K562 (cell line): ENCODE data around the gene DEPP1. TPM values are rescaled to one million over a fixed set of nuclear protein-coding genes. Genes with fewer than 3 reads are reported as not detected.

Source experiments
- ATAC-seq: fragments of 200-7000 bp; cut with Tn5 transposase; 3 replicates; pipeline ENCODE4 v1.9.1; 2020; ENCODE audit warnings: moderate library complexity
- BruUV-seq: library from RNA; stranded (reverse); fragments of 400-500 nt; replicated peaks from 2 replicates; lab custom pipeline; 2021; lab: Mats Ljungman, UMichigan
- CTCF ChIA-PET: fragments of 300-600 bp; formaldehyde crosslinking; extraction: SDS; loops from one replicate; lab custom pipeline; 2021; ENCODE audit warnings: low intra/inter-chr PET ratio; lab: Yijun Ruan, JAX
- POLR2A ChIA-PET: fragments of 300-600, 350-650 bp; sonication (Branson Sonifier 250); formaldehyde crosslinking; extraction: SDS; loops from one replicate; lab custom pipeline; 2021; ENCODE audit warnings: antibody characterized with exemption, inconsistent platforms; lab: Yijun Ruan, JAX
- DNase-seq, 4 experiments: peaks; one replicate each; pipeline versions ENCODE4 v3.0.0 to v3.0.0-alpha.2; 2011 to 2018; ENCODE audit warnings: low spot score in 3 of 4, mixed read lengths in 3 of 4; ENCODE audit errors: extremely low read depth in 1 of 4
- FAIRE-seq: peaks from 2 replicates; lab custom pipeline; 2011; peaks lifted over from hg19 to GRCh38; lab: Jason Lieb, UNC
- H2AFZ ChIP-seq: 2 replicates; pipeline ENCODE4 v1.6.0; 2011; ENCODE audit warnings: low read depth, low read length, control low read depth, inconsistent platforms
- H3K27ac ChIP-seq: fragments of 200-600 bp; 3 replicates; pipeline ENCODE4 v1.8.0; 2011; ENCODE audit warnings: low read depth, mild to moderate bottlenecking, control low read depth, inconsistent platforms, low read length, moderate library complexity, mixed read lengths; ENCODE audit errors: extremely low read depth
- H3K27me3 ChIP-seq, 2 experiments: fragments of 300-600 bp in 1 of 2; 2 replicates in 1 of 2; 3 replicates in 1 of 2; pipeline versions ENCODE4 v1.6.0 to v1.8.0; 2011; ENCODE audit warnings: inconsistent platforms in 2 of 2, low read length in 2 of 2, mild to moderate bottlenecking in 1 of 2, mixed read lengths in 1 of 2, moderate library complexity in 1 of 2; ENCODE audit not compliant: control insufficient read depth in 2 of 2, insufficient read depth in 2 of 2
- H3K36me3 ChIP-seq: fragments of 300-600 bp; 3 replicates; pipeline ENCODE4 v1.8.0; 2011; ENCODE audit warnings: mild to moderate bottlenecking, low read length, inconsistent platforms; ENCODE audit not compliant: control insufficient read depth, insufficient read depth
- H3K4me1 ChIP-seq, 2 experiments: fragments of 200-600 bp in 1 of 2; replicated peaks in 1 of 2; 2 replicates in 1 of 2; 3 replicates in 1 of 2; pipeline versions ENCODE4 v1.5.1 to v1.8.0; 2011; ENCODE audit warnings: inconsistent platforms in 2 of 2, low read length in 2 of 2, mild to moderate bottlenecking in 1 of 2, mixed read lengths in 1 of 2, moderate library complexity in 1 of 2; ENCODE audit not compliant: control insufficient read depth in 2 of 2, insufficient read depth in 2 of 2
- H3K4me2 ChIP-seq: 2 replicates; pipeline ENCODE4 v1.6.1; 2011; ENCODE audit warnings: low read length, control low read depth, inconsistent platforms, mixed read lengths; ENCODE audit not compliant: insufficient read depth
- H3K4me3 ChIP-seq: fragments of 200-600 bp; sonication (generic), shearing (Covaris generic); 2 replicates; pipeline ENCODE4 v1.5.1; 2016; ENCODE audit warnings: control low read depth, inconsistent platforms
- H3K79me2 ChIP-seq: fragments of 200-600 bp; 3 replicates; pipeline ENCODE4 v1.8.0; 2011; ENCODE audit warnings: low read length, inconsistent platforms; ENCODE audit not compliant: control insufficient read depth, insufficient read depth
- H3K9ac ChIP-seq, 2 experiments: 2 replicates each; pipeline versions ENCODE4 v1.6.0 to v1.6.1; 2011; ENCODE audit warnings: low read depth in 2 of 2, low read length in 2 of 2, control low read depth in 1 of 2, inconsistent platforms in 1 of 2, mild to moderate bottlenecking in 1 of 2, mixed read lengths in 1 of 2; ENCODE audit not compliant: insufficient read depth in 1 of 2
- H3K9me1 ChIP-seq: one replicate; pipeline ENCODE4 v1.6.0; 2011; ENCODE audit warnings: inconsistent platforms, mild to moderate bottlenecking, low read length, moderate library complexity; ENCODE audit not compliant: control insufficient read depth, insufficient read depth
- H3K9me3 ChIP-seq: replicated peaks from 2 replicates; pipeline ENCODE4 v1.5.1; 2011; ENCODE audit warnings: low read depth, low read length, inconsistent platforms; ENCODE audit not compliant: control insufficient read depth, insufficient read depth
- H4K20me1 ChIP-seq: replicated peaks from 2 replicates; pipeline ENCODE4 v1.6.1; 2011; ENCODE audit warnings: low read length, inconsistent platforms, mixed read lengths; ENCODE audit not compliant: control insufficient read depth, insufficient read depth
- AFF4 ChIP-seq: sonication (generic); formaldehyde crosslinking; IDR thresholded peaks from 2 replicates; pipeline ENCODE4 v1.8.0; 2023; ENCODE audit warnings: mild to moderate bottlenecking, missing genetic modification reagents
- BCOR ChIP-seq: fragments of 450-650 bp; IDR thresholded peaks from 2 replicates; pipeline ENCODE4 v1.6.1; 2016
- CHD4 ChIP-seq: fragments of 200-600 bp; sonication (generic); IDR thresholded peaks from 3 replicates; pipeline ENCODE4 v1.6.1; 2012; ENCODE audit warnings: low read depth, mild to moderate bottlenecking, mixed read lengths, low read length, inconsistent platforms; ENCODE audit not compliant: insufficient read depth, insufficient replicate concordance, poor library complexity, severe bottlenecking
- CREBBP ChIP-seq: IDR thresholded peaks from one replicate; pipeline ENCODE4 v1.6.1; 2012; ENCODE audit warnings: low read depth, mild to moderate bottlenecking, control low read depth, inconsistent platforms, low read length
- CREM ChIP-seq: IDR thresholded peaks from 2 replicates; pipeline ENCODE4 v1.6.1; 2014; ENCODE audit warnings: antibody characterized with exemption, low read depth
- EP300 ChIP-seq: IDR thresholded peaks from 2 replicates; pipeline ENCODE4 v1.6.1; 2012; ENCODE audit warnings: low read length, improper control_type of control experiment
- ESRRA ChIP-seq: fragments of 450-650 bp; IDR thresholded peaks from 2 replicates; pipeline ENCODE4 v1.6.1; 2014; ENCODE audit warnings: low read depth, mild to moderate bottlenecking, moderate library complexity, borderline replicate concordance
- FOXJ3 ChIP-seq: sonication (generic); formaldehyde crosslinking; IDR thresholded peaks from 2 replicates; pipeline ENCODE4 v1.4.0; 2020; ENCODE audit warnings: mild to moderate bottlenecking, missing genetic modification reagents
- HDAC2 ChIP-seq: fragments of 450-650 bp; IDR thresholded peaks from 2 replicates; pipeline ENCODE4 v1.6.1; 2016; ENCODE audit warnings: mild to moderate bottlenecking
- HNRNPUL1 ChIP-seq: fragments of 200-400 bp; formaldehyde crosslinking; IDR thresholded peaks from 2 replicates; pipeline ENCODE4 v1.6.1; 2017; ENCODE audit warnings: low read length
- L3MBTL2 ChIP-seq: fragments of 450-650 bp; IDR thresholded peaks from 2 replicates; pipeline ENCODE4 v1.6.1; 2016; ENCODE audit warnings: mild to moderate bottlenecking, moderate library complexity
- MCM5 ChIP-seq: fragments of 450-650 bp; IDR thresholded peaks from 2 replicates; pipeline ENCODE4 v1.6.1; 2016; ENCODE audit warnings: low read depth
- PTTG1 ChIP-seq: fragments of 450-650 bp; IDR thresholded peaks from 2 replicates; pipeline ENCODE4 v1.6.1; 2016; ENCODE audit warnings: low read depth, mild to moderate bottlenecking, missing genetic modification characterization, missing compliant biosample characterization
- RBM15 ChIP-seq: fragments of 200-400 bp; formaldehyde crosslinking; IDR thresholded peaks from 2 replicates; pipeline ENCODE4 v1.6.1; 2018; ENCODE audit warnings: mild to moderate bottlenecking, low read length, moderate library complexity; ENCODE audit not compliant: insufficient read depth
- RCOR1 ChIP-seq, 2 experiments: IDR thresholded peaks; 2 replicates each; pipeline ENCODE4 v1.6.1; 2012; ENCODE audit warnings: low read depth in 2 of 2, low read length in 2 of 2, borderline replicate concordance in 1 of 2, improper control_type of control experiment in 1 of 2
- TAF7 ChIP-seq: fragments of 450-650 bp; IDR thresholded peaks from 2 replicates; pipeline ENCODE4 v1.6.1; 2016; ENCODE audit warnings: missing genetic modification characterization, missing compliant biosample characterization
- U2AF1 ChIP-seq: fragments of 200-400 bp; formaldehyde crosslinking; optimal IDR thresholded peaks from 2 replicates; pipeline ENCODE3; 2017; ENCODE audit warnings: mild to moderate bottlenecking, low read depth, low read length, moderate library complexity
- ZNF589 ChIP-seq: fragments of 200-800 bp; sonication (Bioruptor generic); IDR thresholded peaks from 2 replicates; pipeline ENCODE4 v1.6.1; 2016; ENCODE audit warnings: low read depth, missing genetic modification characterization, missing compliant biosample characterization
- WGBS: fragments of 100-300 bp; shearing (Covaris generic); methylation state at CpG from one replicate; pipeline ENCODE4 v1.1.6; 2016; ENCODE audit warnings: low coverage, mixed read lengths; ENCODE audit not compliant: insufficient coverage; ENCODE audit errors: missing lambda C conversion rate; 5-methylcytosine and 5-hydroxymethylcytosine counted together
- in situ Hi-C: fragments of 300-500 bp; cut with MboI; formaldehyde crosslinking; loops from 4 replicates; pipeline ENCODE4 v1.15.0; 2018; ENCODE audit warnings: inconsistent platforms, mixed read lengths
- intact Hi-C: fragments of 100-400 bp; cut with micrococcal nuclease; formaldehyde crosslinking; loops from 2 replicates; pipeline ENCODE4 v1.14.2; 2022
- polyA plus RNA-seq, 8 experiments: library from polyadenylated mRNA; depleted of rRNA in 4 of 8; stranded (reverse) in 5 of 8; unstranded in 3 of 8; fragments of >200 nt; fragmentation: Nextera tagmentation in 2 of 8; fragmentation: Illumina TruSeq in 1 of 8; extraction: Ambion mirVana in 2 of 8; extraction: Trizol in 1 of 8; gene quantifications; 2 replicates each; pipeline versions ENCODE4 v1.2.1 to v1.2.3, GENCODE V29; 2011 to 2014; ENCODE audit warnings: inconsistent platforms in 1 of 8, missing spikeins in 1 of 8
- total RNA-seq, 7 experiments: library from RNA; depleted of rRNA in 6 of 7; stranded (reverse); fragments of >200 nt in 6 of 7; fragmentation: Illumina TruSeq in 2 of 7; extraction: Trizol in 2 of 7; gene quantifications; 2 replicates each; pipeline versions ENCODE4 v1.2.1 to v1.2.3, GENCODE V29; 2011 to 2021; ENCODE audit warnings: low replicate concordance in 1 of 7

Gene DEPP1
- total and polyA plus RNA-seq, 9 of the 15 experiments (the other 6 are each of a cell fraction or from before 2014, with no cell fraction given) = 0.04 to 0.54 (median 0.20) TPM; not detected in 1

- in situ Hi-C loops = no loop called here
- DNase-seq (no peak), ATAC-seq (no peak), FAIRE-seq (no peak)
- H2AFZ ChIP-seq = no peak overlapping the region
- no peaks in the 10 kb centered on the region for H3K9me1 ChIP-seq
- H3K9ac ChIP-seq = no peak overlapping the region
- CTCF ChIA-PET = no interaction called here
- H3K9me3 ChIP-seq = peaks cover 8% of the 10 kb centered on the region
- peaks cover 10 to 32% of the 10 kb centered on the region in 2 experiments for H3K27me3 ChIP-seq
- WGBS = 29% methylated on average over 6 of the region's 6 CpGs
- no peak overlapping the region for H3K4me2 ChIP-seq
- no TSS peak for BruUV-seq
- no peak overlapping the region for H3K4me3 ChIP-seq
- intact Hi-C loops = no loop called here
- H3K27ac ChIP-seq = no peak overlapping the region
- no peaks in the 10 kb centered on the region for H4K20me1 ChIP-seq
- H3K36me3 ChIP-seq = 0 out of 3 replicates have a peak, but pooled peaks cover under 1% of the 10 kb centered on the region
- H3K79me2 ChIP-seq = peaks cover 12% of the 10 kb centered on the region
- POLR2A ChIA-PET = no interaction called here
- H3K4me1 ChIP-seq = peaks cover 10 to 12% of the 10 kb centered on the region in 2 experiments; a peak in 3 of 5 replicates
- TF ChIP-seq CREBBP = no peak
- TF ChIP-seq PTTG1 (tag) = no peak
- TF ChIP-seq HNRNPUL1 = no peak
- TF ChIP-seq L3MBTL2 = no peak
- no peak for TF ChIP-seq EP300
- no peak for TF ChIP-seq MCM5
- peak; percentile 93 for TF ChIP-seq ESRRA
- no peak for TF ChIP-seq CREM
- peak; percentile 82 for TF ChIP-seq CHD4
- TF ChIP-seq ZNF589 (CRISPR knock-in tag) = no peak
- TF ChIP-seq RBM15 = no peak
- no peak for TF ChIP-seq FOXJ3 (CRISPR knock-in tag)
- no peak for TF ChIP-seq TAF7
- 0 out of 4 replicates have a peak, but pooled peaks of 1 of the 2 experiments have one; percentile 34 for TF ChIP-seq RCOR1 (IDR thresholded peaks at IDR 0.05; ENCODE audit: borderline replicate concordance in 1 of 2, low read depth in 2 of 2, low read length in 2 of 2)
- peak; percentile 35; the same call in 1 of the 2 replicates for TF ChIP-seq HDAC2
- TF ChIP-seq BCOR = peak; percentile 80
- no peak for TF ChIP-seq U2AF1
- TF ChIP-seq AFF4 = no peak
These were observed 18.6 kb upstream of the DEPP1 start for GRCh38 chr10:44997105-44997748.
